K562 (cell line): Measurements from ENCODE around the gene COL5A1. TPM values are rescaled to one million over a fixed set of nuclear protein-coding genes. Genes with fewer than 3 reads are reported as not detected.

Experiments
- CGGBP1 ChIP-seq: fragments of 250-450 bp; sonication (Bioruptor Pico); IDR thresholded peaks from 2 replicates; pipeline ENCODE4 v1.9.0; 2021; ENCODE audit warnings: mild to moderate bottlenecking
- HDGF ChIP-seq: fragments of 450-650 bp; IDR thresholded peaks from 2 replicates; pipeline ENCODE4 v1.6.1; 2016
- IFI16 ChIP-seq: fragments of 250-450 bp; sonication (Bioruptor Pico); IDR thresholded peaks from 2 replicates; pipeline ENCODE4 v2.1.2; 2022; ENCODE audit warnings: mild to moderate bottlenecking, inconsistent platforms
- IRF9 ChIP-seq: fragments of 450-650 bp; IDR thresholded peaks from 2 replicates; pipeline ENCODE4 v1.6.1; 2016; ENCODE audit warnings: missing biosample characterization, missing genetic modification characterization
- PHF20 ChIP-seq: fragments of 450-650 bp; IDR thresholded peaks from 2 replicates; pipeline ENCODE4 v1.6.1; 2018; ENCODE audit not compliant: partially characterized antibody
- PRPF4 ChIP-seq: fragments of 200-400 bp; formaldehyde crosslinking; IDR thresholded peaks from one replicate; pipeline ENCODE4 v1.6.1; 2017; ENCODE audit warnings: low read length, low read depth, mild to moderate bottlenecking; ENCODE audit not compliant: insufficient read depth, poor library complexity, severe bottlenecking
- RUNX1 ChIP-seq: sonication (generic); IDR thresholded peaks from 2 replicates; pipeline ENCODE4 v1.6.1; 2016; ENCODE audit warnings: antibody characterized with exemption, low read depth
- ZBTB7A ChIP-seq: IDR thresholded peaks from 2 replicates; pipeline ENCODE4 v1.6.1; 2011; ENCODE audit warnings: low read depth, mild to moderate bottlenecking, low read length, moderate library complexity, borderline replicate concordance; ENCODE audit not compliant: control insufficient read depth
- ZSCAN32 ChIP-seq: fragments of 450-650 bp; formaldehyde crosslinking; IDR thresholded peaks from 2 replicates; pipeline ENCODE4 v1.4.0; 2020; ENCODE audit warnings: mild to moderate bottlenecking, moderate library complexity
- polyA plus RNA-seq, 8 experiments: library from polyadenylated mRNA; depleted of rRNA in 4 of 8; stranded (reverse) in 5 of 8; unstranded in 3 of 8; fragments of >200 nt; fragmentation: Nextera tagmentation in 2 of 8; fragmentation: Illumina TruSeq in 1 of 8; extraction: Ambion mirVana in 2 of 8; extraction: Trizol in 1 of 8; gene quantifications; 2 replicates each; pipeline versions ENCODE4 v1.2.1 to v1.2.3, GENCODE V29; 2011 to 2014; ENCODE audit warnings: inconsistent platforms in 1 of 8, missing spikeins in 1 of 8
- total RNA-seq, 7 experiments: library from RNA; depleted of rRNA in 6 of 7; stranded (reverse); fragments of >200 nt in 6 of 7; fragmentation: Illumina TruSeq in 2 of 7; extraction: Trizol in 2 of 7; gene quantifications; 2 replicates each; pipeline versions ENCODE4 v1.2.1 to v1.2.3, GENCODE V29; 2011 to 2021; ENCODE audit warnings: low replicate concordance in 1 of 7
- TF ChIP-seq, protein P1 (sequence below): fragments of 450-650 bp; IDR thresholded peaks from 2 replicates; pipeline ENCODE4 v1.7.0; 2016; ENCODE audit warnings: borderline replicate concordance

COL5A1 gene
- total and polyA plus RNA-seq, 9 of the 15 experiments (the other 6 are each of a cell fraction or from before 2014, with no cell fraction given), result under 0.01 to 0.13 (median 0.04) TPM; not detected in 6

DNA sequence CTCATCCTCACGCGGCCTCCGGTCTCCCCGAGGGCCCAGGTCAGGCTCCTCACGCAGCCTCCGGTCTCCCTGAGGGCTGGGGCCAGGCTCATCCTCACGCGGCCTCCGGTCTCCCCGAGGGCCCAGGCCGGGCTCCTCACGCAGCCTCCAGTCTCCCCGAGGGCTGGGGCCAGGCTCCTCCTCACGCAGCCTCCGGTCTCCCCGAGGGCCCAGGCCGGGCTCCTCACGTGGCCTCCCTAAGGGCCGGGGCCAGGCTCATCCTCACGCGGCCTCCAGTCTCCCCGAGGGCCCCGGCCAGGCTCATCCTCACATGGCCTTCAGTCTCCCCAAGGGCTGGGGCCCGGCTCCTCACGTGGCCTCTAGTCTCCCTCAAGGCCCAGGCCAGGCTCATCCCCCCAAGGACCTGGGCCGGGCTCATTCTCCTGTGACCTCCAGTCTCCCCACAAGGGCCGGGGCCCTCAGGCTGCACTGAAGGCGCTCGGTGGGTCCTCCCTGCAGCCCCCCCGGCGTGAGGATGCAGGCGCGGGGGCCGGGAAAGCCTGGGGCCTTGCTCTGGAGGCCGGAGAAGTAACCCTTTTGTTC, 187.8 kb downstream of the COL5A1 start (continued):
- TF ChIP-seq IRF9, result no peak
- TF ChIP-seq CGGBP1 (CRISPR knock-in tag), result no peak
- TF ChIP-seq, protein P1, sequence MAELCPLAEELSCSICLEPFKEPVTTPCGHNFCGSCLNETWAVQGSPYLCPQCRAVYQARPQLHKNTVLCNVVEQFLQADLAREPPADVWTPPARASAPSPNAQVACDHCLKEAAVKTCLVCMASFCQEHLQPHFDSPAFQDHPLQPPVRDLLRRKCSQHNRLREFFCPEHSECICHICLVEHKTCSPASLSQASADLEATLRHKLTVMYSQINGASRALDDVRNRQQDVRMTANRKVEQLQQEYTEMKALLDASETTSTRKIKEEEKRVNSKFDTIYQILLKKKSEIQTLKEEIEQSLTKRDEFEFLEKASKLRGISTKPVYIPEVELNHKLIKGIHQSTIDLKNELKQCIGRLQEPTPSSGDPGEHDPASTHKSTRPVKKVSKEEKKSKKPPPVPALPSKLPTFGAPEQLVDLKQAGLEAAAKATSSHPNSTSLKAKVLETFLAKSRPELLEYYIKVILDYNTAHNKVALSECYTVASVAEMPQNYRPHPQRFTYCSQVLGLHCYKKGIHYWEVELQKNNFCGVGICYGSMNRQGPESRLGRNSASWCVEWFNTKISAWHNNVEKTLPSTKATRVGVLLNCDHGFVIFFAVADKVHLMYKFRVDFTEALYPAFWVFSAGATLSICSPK, result no peak
- TF ChIP-seq PRPF4, result no peak
- TF ChIP-seq HDGF, result no peak
- no peak for TF ChIP-seq IFI16 (CRISPR knock-in tag)
- no peak for TF ChIP-seq ZSCAN32 (CRISPR knock-in tag)
- TF ChIP-seq RUNX1, result no peak
- TF ChIP-seq PHF20, result no peak
- no peak for TF ChIP-seq ZBTB7A
